ENCODE measurements around the gene MYO9B. TPM values are rescaled to one million over a fixed set of nuclear protein-coding genes. Genes with fewer than 3 reads are reported as not detected.

Gene MYO9B
- total and polyA plus RNA-seq, 2 donors: 24.0 to 55.2 TPM

GRCh38 chr19:17259934-17260333, 184.4 kb downstream of the MYO9B start:
- no peak for DNase-seq (ENCODE audit: extremely low spot score)
- H3K4me3 ChIP-seq (ENCODE audit: low read depth, low read length): no peak overlapping the region
- H3K27ac ChIP-seq (ENCODE audit: low read depth): no peak overlapping the region
- WGBS: 43% methylated on average over 1 of the region's 1 CpG
- no peaks in the 10 kb centered on the region for H3K4me1 ChIP-seq (ENCODE audit: insufficient read depth)
- H3K36me3 ChIP-seq (ENCODE audit: insufficient read depth): no peaks in the 10 kb centered on the region

DNA sequence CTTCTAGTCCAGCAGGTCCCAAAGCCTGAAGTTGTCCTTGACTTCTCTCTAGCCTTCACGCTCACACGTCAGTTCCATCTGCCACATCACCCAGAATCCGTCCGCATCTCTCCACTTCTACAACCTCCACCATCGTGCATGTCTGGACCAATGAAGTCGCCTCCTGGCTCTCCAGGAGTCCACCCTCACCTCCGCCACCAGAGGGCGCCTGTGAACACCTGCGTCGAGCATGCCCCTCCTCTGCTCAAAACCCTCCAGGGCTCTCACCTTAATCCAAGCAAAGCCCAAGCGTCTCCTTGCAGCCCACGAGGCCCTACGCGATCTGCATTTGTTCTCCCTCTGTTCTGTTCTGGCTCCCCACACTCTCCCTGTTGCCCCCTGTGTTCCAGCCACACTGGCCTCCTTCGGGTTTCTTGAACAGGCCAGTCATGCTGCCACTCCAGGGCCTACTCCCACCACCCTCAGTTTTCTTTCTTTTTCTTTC, 185.3 kb downstream of the MYO9B start:
- DNase-seq (ENCODE audit: extremely low spot score): no peak
- Histone ChIP-seq H3K27ac (ENCODE audit: low read depth) (no peak overlapping the region), H3K36me3 (ENCODE audit: insufficient read depth) (no peaks in the 10 kb centered on the region), H3K4me1 (ENCODE audit: insufficient read depth) (no peaks in the 10 kb centered on the region), H3K4me3 (ENCODE audit: low read depth, low read length) (no peak overlapping the region)
- 23% methylated on average over 15 of the region's 15 CpGs for WGBS

DNA sequence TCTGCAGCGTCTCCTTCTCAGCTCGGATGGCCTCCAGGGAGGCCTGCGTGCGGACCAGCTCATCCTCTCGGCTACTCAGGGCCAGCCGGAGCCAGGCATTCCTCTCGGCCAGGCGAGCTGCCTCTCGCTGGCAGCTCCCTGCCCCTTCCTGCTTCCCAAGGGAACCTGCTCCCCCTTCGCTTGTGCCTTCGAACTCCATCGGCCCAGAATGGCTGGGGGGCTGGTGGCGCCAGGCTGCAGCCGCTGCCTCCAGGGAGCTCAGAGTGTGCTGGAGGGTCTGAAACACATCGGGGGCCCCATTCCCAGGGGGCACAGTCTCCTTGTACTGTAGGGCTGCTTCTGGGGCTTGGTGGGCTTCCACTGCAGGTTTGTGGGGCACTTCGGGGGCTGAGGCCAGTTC, 187.0 kb downstream of the MYO9B start:
- Histone ChIP-seq H3K4me3 (ENCODE audit: low read depth, low read length) (no peak overlapping the region), H3K4me1 (ENCODE audit: insufficient read depth) (no peaks in the 10 kb centered on the region), H3K27ac (ENCODE audit: low read depth) (no peak overlapping the region), H3K36me3 (ENCODE audit: insufficient read depth) (no peaks in the 10 kb centered on the region)
- WGBS: 63% methylated on average over 16 of the region's 16 CpGs
- no peak for DNase-seq (ENCODE audit: extremely low spot score)

Other genes with a start within 250 kb of the MYO9B start
- gene SIN3B, start 246.4 kb upstream of the MYO9B start, total RNA-seq: 32.9 TPM
- 33.3 TPM for gene SIN3B, start 246.4 kb upstream of the MYO9B start, polyA plus RNA-seq
- gene F2RL3, start 186.8 kb upstream of the MYO9B start, total RNA-seq: 0.63 TPM
- gene F2RL3, start 186.8 kb upstream of the MYO9B start, polyA plus RNA-seq: 5.4 TPM
- gene CPAMD8, start 49.0 kb upstream of the MYO9B start, total RNA-seq: 11.3 TPM
- gene CPAMD8, start 49.0 kb upstream of the MYO9B start, polyA plus RNA-seq: 4.5 TPM
- gene HAUS8, start 325 bp upstream of the MYO9B start, total RNA-seq: 2.3 TPM
- gene HAUS8, start 325 bp upstream of the MYO9B start, polyA plus RNA-seq: 6.0 TPM
- 10.9 TPM for gene USE1, start 139.6 kb downstream of the MYO9B start, total RNA-seq
- 39.8 TPM for gene USE1, start 139.6 kb downstream of the MYO9B start, polyA plus RNA-seq
- gene OCEL1, start 150.4 kb downstream of the MYO9B start, total RNA-seq: 5.8 TPM
- gene OCEL1, start 150.4 kb downstream of the MYO9B start, polyA plus RNA-seq: 28.4 TPM
- 19.9 TPM for gene NR2F6, start 170.1 kb downstream of the MYO9B start, total RNA-seq
- 36.8 TPM for gene NR2F6, start 170.1 kb downstream of the MYO9B start, polyA plus RNA-seq
- 6.0 TPM for gene USHBP1, start 189.0 kb downstream of the MYO9B start, total RNA-seq
- gene USHBP1, start 189.0 kb downstream of the MYO9B start, polyA plus RNA-seq: 6.6 TPM
- gene BABAM1, start 191.7 kb downstream of the MYO9B start, total RNA-seq: 46.2 TPM
- gene BABAM1, start 191.7 kb downstream of the MYO9B start, polyA plus RNA-seq: 78.2 TPM
- 0.26 TPM for gene ANKLE1, start 206.1 kb downstream of the MYO9B start, total RNA-seq
- gene ANKLE1, start 206.1 kb downstream of the MYO9B start, polyA plus RNA-seq: 0.66 TPM
- gene ABHD8, start 227.6 kb downstream of the MYO9B start, total RNA-seq: 6.8 TPM
- 20.0 TPM for gene ABHD8, start 227.6 kb downstream of the MYO9B start, polyA plus RNA-seq
- 6.1 TPM for gene MRPL34, start 230.1 kb downstream of the MYO9B start, total RNA-seq
- gene MRPL34, start 230.1 kb downstream of the MYO9B start, polyA plus RNA-seq: 146 TPM
- gene DDA1, start 233.8 kb downstream of the MYO9B start, total RNA-seq: 8.0 TPM
- gene DDA1, start 233.8 kb downstream of the MYO9B start, polyA plus RNA-seq: 66.1 TPM

Measured in urinary bladder (tissue), 4 donors.